GM21529 (cell line): ENCODE data around the gene DNAJC1.

Experiments used
- ATAC-seq: cut with Tn5 transposase; IDR thresholded peaks from one replicate; pipeline ENCODE4 v1.9.1; 2021; ENCODE audit not compliant: unreplicated experiment

DNAJC1 gene

DNA sequence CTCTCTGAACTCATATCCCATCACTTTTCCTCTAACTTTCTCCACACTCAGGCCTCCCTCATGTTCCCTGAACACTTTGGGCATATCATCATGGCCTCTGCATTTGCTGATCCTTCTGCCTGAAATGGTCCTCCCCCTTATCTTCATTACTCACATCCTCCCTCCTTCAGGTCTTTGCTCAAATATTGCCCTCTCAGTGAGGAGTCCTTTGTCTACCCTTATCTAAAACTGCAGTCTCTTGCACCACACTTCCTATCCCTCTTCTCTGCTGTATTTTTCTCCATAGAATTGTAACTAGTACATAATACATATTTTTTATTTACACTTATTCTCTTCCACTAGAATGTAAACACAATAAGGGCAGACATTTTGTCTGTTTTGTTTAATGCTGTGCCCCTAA lies 41.7 kb downstream of the DNAJC1 start:
- ATAC-seq = no peak

- no peak for ATAC-seq
Observed at GRCh38 chr10:21959998-21960397, 43.5 kb downstream of the DNAJC1 start.

GRCh38 chr10:21954690-21955089 lies 48.8 kb downstream of the DNAJC1 start:
- ATAC-seq = no peak

DNA sequence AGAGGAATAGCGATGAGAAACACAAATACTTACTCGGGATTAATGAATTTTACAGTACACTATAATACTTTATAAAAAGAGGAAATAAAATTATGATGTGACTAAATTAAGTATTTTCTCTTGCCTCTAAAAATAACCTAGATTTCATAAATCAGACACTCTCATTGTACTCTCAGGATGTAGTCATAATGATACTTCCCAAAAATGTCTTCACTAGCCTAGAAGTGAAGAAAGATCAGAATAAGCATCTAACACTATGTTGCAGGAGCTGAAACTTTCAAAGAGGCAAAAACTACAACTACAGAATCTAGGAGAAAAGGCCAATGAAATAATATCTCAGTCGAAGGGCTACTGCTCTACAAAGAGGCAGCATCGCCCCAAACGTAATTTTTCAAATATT lies 49.4 kb downstream of the DNAJC1 start:
- ATAC-seq = peak; percentile 73

- ATAC-seq = peak; percentile 65
Observed at GRCh38 chr10:21953585-21954057, 49.9 kb downstream of the DNAJC1 start.

GRCh38 chr10:21950566-21950965 lies 53.0 kb downstream of the DNAJC1 start:
- ATAC-seq = no peak

DNA sequence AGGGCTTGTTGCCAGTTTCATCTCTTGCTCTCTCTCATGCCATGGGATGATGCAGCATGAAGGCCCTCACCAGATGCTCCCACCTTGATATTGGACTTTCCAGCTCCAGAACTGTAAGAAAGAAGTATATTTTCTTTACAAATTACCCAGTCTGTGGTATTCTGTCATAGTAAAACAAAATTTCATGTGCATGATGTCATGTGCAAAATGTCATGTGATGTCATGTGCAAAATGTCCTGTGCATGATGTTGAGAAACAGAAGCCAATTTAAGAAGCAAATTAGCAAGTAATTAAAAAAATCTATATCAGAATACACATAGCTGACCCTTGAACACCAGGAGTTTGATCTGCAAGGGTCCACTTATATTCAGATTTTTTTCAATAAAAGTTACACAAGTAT lies 56.6 kb downstream of the DNAJC1 start:
- ATAC-seq = no peak

GRCh38 chr10:21944727-21945386 lies 58.7 kb downstream of the DNAJC1 start:
- ATAC-seq = no peak

GRCh38 chr10:21943633-21944265 lies 59.8 kb downstream of the DNAJC1 start:
- no peak for ATAC-seq

- ATAC-seq = no peak
Observed at GRCh38 chr10:21935439-21936023, 68.0 kb downstream of the DNAJC1 start.

- no peak for ATAC-seq
Observed at GRCh38 chr10:21934307-21934706, 69.2 kb downstream of the DNAJC1 start.

- no peak for ATAC-seq
Observed at GRCh38 chr10:21929070-21929469, 74.5 kb downstream of the DNAJC1 start.

DNA sequence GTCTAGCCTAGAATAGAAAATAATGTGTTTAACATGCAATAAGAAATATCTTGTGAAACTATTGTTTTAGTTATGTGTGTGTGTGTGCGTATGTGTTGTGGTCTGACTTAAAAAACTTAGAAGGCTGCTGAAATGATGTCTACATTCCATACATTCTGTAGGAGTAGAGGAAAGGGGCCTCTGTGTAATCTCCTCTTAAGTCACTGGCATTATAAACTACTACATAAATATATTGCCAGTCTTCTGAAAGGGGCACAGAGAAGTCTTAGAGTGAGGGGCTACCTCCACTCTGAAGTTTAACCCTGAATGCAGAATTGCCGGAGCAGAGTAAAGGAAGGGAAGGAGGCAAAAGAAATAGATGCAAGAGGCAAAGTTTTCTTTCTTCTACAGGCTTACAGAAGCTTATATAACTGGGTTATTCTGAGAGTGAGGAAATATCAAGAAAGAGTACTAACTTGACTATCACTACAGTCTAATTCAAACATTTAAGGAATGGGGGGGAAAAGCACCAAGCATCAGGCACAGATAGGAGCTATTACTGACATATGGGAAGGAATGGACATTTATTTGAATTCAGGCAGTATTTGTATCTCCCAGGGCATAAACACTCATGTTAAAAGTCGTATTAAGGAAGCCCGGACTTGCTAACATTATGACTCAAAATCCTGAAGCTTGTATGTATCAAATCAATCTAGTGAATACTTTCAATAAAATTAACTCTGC lies 75.7 kb downstream of the DNAJC1 start:
- no peak for ATAC-seq

DNA sequence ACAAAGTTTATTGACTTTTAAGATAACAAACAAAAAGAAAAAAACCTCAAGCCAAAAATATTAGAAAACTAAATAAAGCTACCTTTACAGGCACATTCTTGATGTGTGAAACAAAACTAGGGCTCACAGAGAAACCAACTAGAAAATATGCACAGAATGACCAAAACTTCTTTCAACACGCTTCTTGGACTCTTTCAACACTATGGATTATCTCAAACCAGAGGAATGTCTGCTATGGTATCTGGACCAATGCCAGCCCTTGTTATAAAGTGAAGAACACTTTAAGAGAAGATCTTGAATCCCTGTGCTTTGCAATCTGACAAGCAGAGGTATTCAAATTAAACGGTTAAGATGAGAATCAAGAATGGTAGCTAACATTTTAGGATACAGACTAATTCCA lies 76.6 kb downstream of the DNAJC1 start:
- no peak for ATAC-seq

DNA sequence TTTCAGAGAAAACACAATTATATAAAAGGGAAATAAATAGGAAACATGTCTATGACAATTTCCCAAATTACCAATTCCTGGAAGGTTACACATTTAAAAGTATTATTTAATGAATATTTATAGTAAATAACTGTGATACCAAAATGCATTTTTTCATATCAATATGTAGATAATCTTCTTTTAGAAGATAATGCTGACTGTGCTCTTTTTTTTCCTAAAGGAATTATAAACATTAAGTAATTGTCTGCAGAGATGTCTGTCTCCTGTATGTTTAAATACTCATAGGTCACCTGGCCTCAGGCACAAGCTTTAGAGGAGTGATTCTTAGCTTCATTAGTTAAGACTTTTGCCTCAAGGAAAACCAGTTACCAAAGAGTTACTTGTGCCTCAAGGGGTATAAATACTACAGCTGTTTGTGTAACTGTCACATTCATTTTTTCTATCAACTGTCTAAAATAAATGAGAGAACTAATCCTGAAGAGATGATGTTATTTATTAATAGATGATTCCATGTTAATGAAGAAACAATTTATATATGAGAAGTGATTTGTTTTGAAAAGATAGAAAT lies 77.1 kb downstream of the DNAJC1 start:
- ATAC-seq = no peak

GRCh38 chr10:21925851-21926250 lies 77.7 kb downstream of the DNAJC1 start:
- no peak for ATAC-seq

- no peak for ATAC-seq
Observed at GRCh38 chr10:21924511-21924910, 79.0 kb downstream of the DNAJC1 start.

GRCh38 chr10:21920633-21921032 lies 82.9 kb downstream of the DNAJC1 start:
- ATAC-seq = no peak

GRCh38 chr10:21919906-21920305 lies 83.6 kb downstream of the DNAJC1 start:
- ATAC-seq = no peak

DNA sequence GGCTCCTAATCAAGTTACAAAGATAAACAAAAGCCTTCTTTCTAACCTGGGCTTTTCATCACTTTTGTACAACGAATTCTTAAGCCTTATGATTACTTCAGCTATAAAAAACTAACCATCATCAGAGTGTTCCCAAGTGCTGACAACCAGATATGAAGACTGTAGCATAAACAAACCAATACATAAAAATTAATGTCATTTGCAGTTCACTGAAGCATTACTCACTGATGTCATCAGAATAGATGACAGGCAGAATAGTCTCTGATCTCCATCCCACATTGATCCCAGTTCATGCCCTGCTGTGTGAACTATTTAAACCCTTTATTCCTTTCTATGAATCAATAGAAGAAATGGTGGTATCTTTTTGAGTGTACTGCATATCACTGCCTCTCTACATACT lies 84.4 kb downstream of the DNAJC1 start:
- ATAC-seq = no peak

- ATAC-seq = no peak
Observed at GRCh38 chr10:21912625-21913024, 90.9 kb downstream of the DNAJC1 start.
